PFSK-1 (cell line): ENCODE results near the gene TXNL1.

Source experiments
- FOXP2 ChIP-seq: optimal IDR thresholded peaks from 2 replicates; pipeline ENCODE3; 2011; ENCODE audit warnings: borderline replicate concordance, control low read depth, inconsistent platforms; ENCODE audit not compliant: insufficient read depth; ENCODE audit errors: extremely low read length, extremely low read depth
- POLR2AphosphoS5 ChIP-seq: IDR thresholded peaks from 2 replicates; pipeline ENCODE4 v1.6.1; 2012; ENCODE audit warnings: low read depth, mild to moderate bottlenecking, control low read depth, low read length, moderate library complexity
- REST ChIP-seq, 2 experiments: IDR thresholded peaks; 2 replicates each; pipeline versions ENCODE4 v1.6.1 to v1.8.0; 2011 to 2012; ENCODE audit warnings: low read depth in 2 of 2, low read length in 2 of 2, control low read depth in 1 of 2, inconsistent platforms in 1 of 2, mild to moderate bottlenecking in 1 of 2, moderate library complexity in 1 of 2; ENCODE audit not compliant: insufficient read depth in 1 of 2
- SIN3A ChIP-seq: IDR thresholded peaks from 2 replicates; pipeline ENCODE4 v1.6.1; 2012; ENCODE audit warnings: mild to moderate bottlenecking, low read length, moderate library complexity, borderline replicate concordance; ENCODE audit not compliant: insufficient read depth
- TAF1 ChIP-seq: IDR thresholded peaks from 2 replicates; pipeline ENCODE4 v1.6.1; 2012; ENCODE audit warnings: low read length, control low read depth, borderline replicate concordance; ENCODE audit not compliant: insufficient read depth

The TXNL1 gene

GRCh38 chr18:56672981-56673380 is 34.6 kb upstream of the TXNL1 start:
- TF ChIP-seq POLR2AphosphoS5 (no peak), FOXP2 (no peak), TAF1 (no peak), SIN3A (no peak), REST (IDR thresholded peaks at IDR 0.05; ENCODE audit: insufficient read depth in 1 of 2, low read depth in 2 of 2, low read length in 2 of 2) (no peak)

- TF ChIP-seq FOXP2 = no peak
- TF ChIP-seq POLR2AphosphoS5 = no peak
- TF ChIP-seq SIN3A = no peak
- no peak for TF ChIP-seq REST (IDR thresholded peaks at IDR 0.05; ENCODE audit: insufficient read depth in 1 of 2, low read depth in 2 of 2, low read length in 2 of 2)
- TF ChIP-seq TAF1 = no peak
These were observed 34.0 kb upstream of the TXNL1 start for GRCh38 chr18:56672391-56672790.

- no peak for TF ChIP-seq FOXP2
- TF ChIP-seq REST (IDR thresholded peaks at IDR 0.05; ENCODE audit: insufficient read depth in 1 of 2, low read depth in 2 of 2, low read length in 2 of 2) = no peak
These were observed 24.5 kb upstream of the TXNL1 start for GRCh38 chr18:56662902-56663301.

- TF ChIP-seq TAF1 (no peak), FOXP2 (no peak), POLR2AphosphoS5 (no peak), SIN3A (no peak), REST (IDR thresholded peaks at IDR 0.05; ENCODE audit: insufficient read depth in 1 of 2, low read depth in 2 of 2, low read length in 2 of 2) (no peak)
These were observed 24.1 kb upstream of the TXNL1 start for GRCh38 chr18:56662502-56662901.

- TF ChIP-seq TAF1 (no peak), FOXP2 (no peak), REST (IDR thresholded peaks at IDR 0.05; ENCODE audit: insufficient read depth in 1 of 2, low read depth in 2 of 2, low read length in 2 of 2) (no peak), SIN3A (no peak), POLR2AphosphoS5 (no peak)
These were observed 23.6 kb upstream of the TXNL1 start for GRCh38 chr18:56662063-56662408.
